Erythroblast (primary cell): Measurements from ENCODE around the gene CAMKMT.
"Not testable (repeated sequence)": the region's sequence is repeated elsewhere in the genome, so short reads cannot be mapped to it uniquely, and the experiment has no call there.

Experiments
- DNase-seq, 2 experiments: peaks; one replicate each; lab custom pipeline; 2025; lab: John Stamatoyannopoulos, UW
- GATA1 ChIP-seq: IDR thresholded peaks from 2 replicates; pipeline ENCODE4 v1.6.1; 2011; ENCODE audit warnings: low read depth, mild to moderate bottlenecking, control low read depth, low read length, moderate library complexity
- POLR2A ChIP-seq: IDR thresholded peaks from 2 replicates; pipeline ENCODE4 v1.6.1; 2011; ENCODE audit warnings: mild to moderate bottlenecking, low read length

The CAMKMT gene

GRCh38 chr2:44479127-44479887 is 117.6 kb downstream of the CAMKMT start:
- TF ChIP-seq POLR2A = no peak

GRCh38 chr2:44480068-44480467 is 118.3 kb downstream of the CAMKMT start:
- TF ChIP-seq GATA1 (no peak), POLR2A (no peak)
- DNase-seq = no peak

More at GRCh38 chr2:44479127-44479887, 117.6 kb downstream of the CAMKMT start:
- peak; percentile 79 to 84 for DNase-seq

- no peak for DNase-seq
- no peak for TF ChIP-seq GATA1
- TF ChIP-seq POLR2A = no peak
Observed at GRCh38 chr2:44487052-44487451, 125.3 kb downstream of the CAMKMT start.

- TF ChIP-seq GATA1 (no peak), POLR2A (no peak)
- no peak for DNase-seq
Observed at GRCh38 chr2:44490726-44491125, 129.0 kb downstream of the CAMKMT start.

GRCh38 chr2:44494006-44494405 is 132.3 kb downstream of the CAMKMT start:
- TF ChIP-seq GATA1 (no peak), POLR2A (no peak)
- no peak for DNase-seq

- no peak for DNase-seq
- no peak for TF ChIP-seq GATA1
- no peak for TF ChIP-seq POLR2A
Observed at GRCh38 chr2:44495035-44495434, 133.3 kb downstream of the CAMKMT start.

- DNase-seq = no peak
- no peak for TF ChIP-seq GATA1
- no peak for TF ChIP-seq POLR2A
Observed at GRCh38 chr2:44495544-44495943, 133.8 kb downstream of the CAMKMT start.

GRCh38 chr2:44496130-44496529 is 134.4 kb downstream of the CAMKMT start:
- TF ChIP-seq POLR2A (no peak), GATA1 (no peak)
- DNase-seq = no peak

- no peak for DNase-seq
- no peak for TF ChIP-seq GATA1
- TF ChIP-seq POLR2A = no peak
Observed at GRCh38 chr2:44498551-44498950, 136.8 kb downstream of the CAMKMT start.

GRCh38 chr2:44505664-44506063 is 143.9 kb downstream of the CAMKMT start:
- DNase-seq = not testable (repeated sequence)

GRCh38 chr2:44510246-44510645 is 148.5 kb downstream of the CAMKMT start:
- TF ChIP-seq POLR2A = no peak
- TF ChIP-seq GATA1 = no peak
- DNase-seq = no peak

- DNase-seq = no peak
- TF ChIP-seq GATA1 (no peak), POLR2A (no peak)
Observed at GRCh38 chr2:44515416-44515815, 153.7 kb downstream of the CAMKMT start.

- DNase-seq = no peak
- TF ChIP-seq GATA1 (no peak), POLR2A (no peak)
Observed at GRCh38 chr2:44519026-44519425, 157.3 kb downstream of the CAMKMT start.

- DNase-seq = no peak
- TF ChIP-seq GATA1 = no peak
Observed at GRCh38 chr2:44522846-44523245, 161.1 kb downstream of the CAMKMT start.

GRCh38 chr2:44524347-44524926 is 162.7 kb downstream of the CAMKMT start:
- TF ChIP-seq GATA1 (no peak), POLR2A (no peak)
- DNase-seq = no peak
